Measurements from ENCODE around the gene CSDE1. TPM values are rescaled to one million over a fixed set of nuclear protein-coding genes. Genes with fewer than 3 reads are reported as not detected.

Gene CSDE1
- total RNA-seq, 1 experiment from 2014 or later = 403 TPM

DNA sequence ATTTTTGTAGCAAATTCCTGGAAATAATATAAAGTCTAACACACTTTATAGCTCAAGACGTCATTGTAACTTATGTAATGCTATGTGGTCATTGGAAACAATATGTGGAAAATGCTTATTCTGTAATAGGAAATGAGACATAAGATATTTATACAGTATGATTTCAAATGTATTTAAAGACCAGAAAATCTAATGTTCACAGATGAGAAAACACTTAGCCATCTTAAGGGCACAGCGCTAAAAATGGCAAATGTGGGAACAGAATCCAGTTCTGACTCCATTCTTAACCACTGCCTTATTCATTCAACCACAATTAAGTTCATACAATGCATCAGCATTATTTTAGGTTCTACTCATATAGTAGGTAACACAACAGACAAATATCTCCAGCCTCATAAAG, 12.5 kb downstream of the CSDE1 start:
- intact Hi-C loops (cut with micrococcal nuclease; ENCODE audit: unreplicated experiment) = no loop called here
- TF ChIP-seq CTCF (IDR thresholded peaks at IDR 0.05; ENCODE audit: insufficient read depth in 1 of 2, low read depth in 1 of 2, low read length in 1 of 2, severe bottlenecking in 1 of 2, unreplicated experiment in 1 of 2) = no peak
- CTCF ChIA-PET = no interaction called here
- Mint-ChIP-seq H3K27ac (ENCODE audit: unreplicated experiment) (no peak overlapping the region), H3K36me3 (ENCODE audit: insufficient read depth, unreplicated experiment) (peaks cover 67% of the 10 kb centered on the region), H3K9me3 (ENCODE audit: unreplicated experiment) (no peaks in the 10 kb centered on the region), H3K4me3 (ENCODE audit: unreplicated experiment) (no peak overlapping the region), H3K27me3 (ENCODE audit: insufficient read depth, unreplicated experiment) (no peaks in the 10 kb centered on the region), H3K4me1 (ENCODE audit: low read depth, unreplicated experiment) (peaks cover 10% of the 10 kb centered on the region)
- POLR2A ChIA-PET = no interaction called here
- Histone ChIP-seq H3K36me3 (ENCODE audit: control insufficient read depth, insufficient read depth, low read length) (no peaks in the 10 kb centered on the region), H3K4me1 (no peaks in the 10 kb centered on the region), H3K27me3 (replicated peaks; ENCODE audit: control insufficient read depth, insufficient read depth, low read length) (no peaks in the 10 kb centered on the region), H3K4me3 (ENCODE audit: low read depth, low read length) (no peak overlapping the region), H3K9me3 (no peaks in the 10 kb centered on the region)
- no TSS peak for BruUV-seq (replicated peaks)
- no peak for DNase-seq

DNA sequence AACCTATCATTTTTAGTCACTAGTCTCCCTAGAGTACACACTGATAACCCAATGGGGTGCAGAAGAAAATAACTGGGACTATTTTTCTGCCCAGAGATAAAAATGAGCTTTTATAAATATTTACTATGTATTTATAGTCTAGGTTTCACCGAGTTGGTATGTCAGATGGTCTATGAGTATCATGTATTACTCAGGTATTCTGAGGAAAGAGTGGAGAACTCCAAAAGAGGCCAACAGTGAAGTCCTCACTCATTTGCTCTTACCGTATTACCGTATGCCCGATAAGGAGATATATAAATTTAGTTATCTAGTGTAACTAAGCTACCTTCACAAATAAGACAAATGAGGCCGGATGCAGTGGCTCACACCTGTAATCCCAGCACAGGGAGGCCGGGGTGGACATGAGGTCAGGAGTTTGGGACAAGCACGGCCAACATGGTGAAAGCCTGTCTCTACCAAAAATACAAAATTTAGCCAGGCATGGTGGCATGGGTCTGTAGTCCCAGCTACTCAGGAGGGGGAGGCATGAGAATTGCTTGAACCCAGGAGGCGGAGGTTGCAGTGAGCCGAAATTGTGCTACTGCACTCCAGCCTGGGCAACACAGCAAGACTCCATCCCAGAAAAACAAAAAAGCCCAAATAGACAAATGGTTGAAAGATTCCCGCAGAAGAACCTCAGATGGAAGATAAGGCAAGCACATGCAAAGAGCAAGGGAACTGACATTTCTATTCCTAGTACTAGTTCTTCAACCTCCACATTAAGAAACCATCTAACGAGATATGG, 15.6 kb downstream of the CSDE1 start:
- TF ChIP-seq CTCF (IDR thresholded peaks at IDR 0.05; ENCODE audit: insufficient read depth in 1 of 2, low read depth in 1 of 2, low read length in 1 of 2, severe bottlenecking in 1 of 2, unreplicated experiment in 1 of 2) = no peak
- no TSS peak for BruUV-seq (replicated peaks)
- peaks cover 65% of the 10 kb centered on the region for H3K36me3 Mint-ChIP-seq (ENCODE audit: insufficient read depth, unreplicated experiment)
- intact Hi-C loops (cut with micrococcal nuclease; ENCODE audit: unreplicated experiment) = no loop called here
- H3K4me1 Mint-ChIP-seq (ENCODE audit: low read depth, unreplicated experiment) = no peaks in the 10 kb centered on the region
- H3K9me3 Mint-ChIP-seq (ENCODE audit: unreplicated experiment) = no peaks in the 10 kb centered on the region
- POLR2A ChIA-PET = no interaction called here
- no peaks in the 10 kb centered on the region for H3K27me3 Mint-ChIP-seq (ENCODE audit: insufficient read depth, unreplicated experiment)
- no peak overlapping the region for H3K4me3 Mint-ChIP-seq (ENCODE audit: unreplicated experiment)
- CTCF ChIA-PET = no interaction called here
- Histone ChIP-seq H3K27me3 (replicated peaks; ENCODE audit: control insufficient read depth, insufficient read depth, low read length) (no peaks in the 10 kb centered on the region), H3K4me1 (no peaks in the 10 kb centered on the region), H3K9me3 (no peaks in the 10 kb centered on the region), H3K36me3 (ENCODE audit: control insufficient read depth, insufficient read depth, low read length) (no peaks in the 10 kb centered on the region), H3K4me3 (ENCODE audit: low read depth, low read length) (no peak overlapping the region)
- no peak for DNase-seq
- no peak overlapping the region for H3K27ac Mint-ChIP-seq (ENCODE audit: unreplicated experiment)

DNA sequence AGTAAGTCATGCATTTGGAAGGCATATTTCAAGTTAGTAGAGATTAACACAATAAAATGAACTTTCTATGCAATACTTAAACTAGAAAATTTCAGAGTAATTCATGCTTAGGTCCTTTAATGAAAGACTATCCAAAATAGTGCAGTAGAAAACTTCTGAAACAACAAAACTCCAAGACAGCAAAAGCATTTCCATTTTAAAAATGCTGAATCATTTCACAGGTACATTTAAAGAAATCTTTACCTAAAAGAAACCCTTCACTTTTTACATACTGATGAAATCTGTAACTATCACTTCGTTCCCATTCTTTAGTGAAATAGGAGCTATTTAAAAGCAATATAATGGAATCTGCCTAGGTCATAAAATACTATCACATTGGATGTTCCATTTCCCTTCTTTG, 17.5 kb downstream of the CSDE1 start:
- no peak overlapping the region for H3K27ac Mint-ChIP-seq (ENCODE audit: unreplicated experiment)
- POLR2A ChIA-PET = no interaction called here

More for the DNA sequence above, 17.5 kb downstream of the CSDE1 start:
- H3K27me3 Mint-ChIP-seq (ENCODE audit: insufficient read depth, unreplicated experiment) = no peaks in the 10 kb centered on the region
- DNase-seq = no peak
- Histone ChIP-seq H3K36me3 (ENCODE audit: control insufficient read depth, insufficient read depth, low read length) (no peaks in the 10 kb centered on the region; the same call in 1 of the 2 replicates), H3K4me3 (ENCODE audit: low read depth, low read length) (no peak overlapping the region), H3K4me1 (no peaks in the 10 kb centered on the region), H3K27me3 (replicated peaks; ENCODE audit: control insufficient read depth, insufficient read depth, low read length) (no peaks in the 10 kb centered on the region), H3K9me3 (no peaks in the 10 kb centered on the region)
- CTCF ChIA-PET = no interaction called here
- H3K36me3 Mint-ChIP-seq (ENCODE audit: insufficient read depth, unreplicated experiment) = peaks cover 69% of the 10 kb centered on the region
- TF ChIP-seq CTCF (IDR thresholded peaks at IDR 0.05; ENCODE audit: insufficient read depth in 1 of 2, low read depth in 1 of 2, low read length in 1 of 2, severe bottlenecking in 1 of 2, unreplicated experiment in 1 of 2) = no peak
- intact Hi-C loops (cut with micrococcal nuclease; ENCODE audit: unreplicated experiment) = no loop called here
- H3K9me3 Mint-ChIP-seq (ENCODE audit: unreplicated experiment) = no peaks in the 10 kb centered on the region
- H3K4me1 Mint-ChIP-seq (ENCODE audit: low read depth, unreplicated experiment) = peaks cover 11% of the 10 kb centered on the region
- H3K4me3 Mint-ChIP-seq (ENCODE audit: unreplicated experiment) = no peak overlapping the region
- no TSS peak for BruUV-seq (replicated peaks)

Data from Caco-2 (cell line).